Measurements from ENCODE around the gene CHD9. TPM values are rescaled to one million over a fixed set of nuclear protein-coding genes. Genes with fewer than 3 reads are reported as not detected.

Gene CHD9
- total RNA-seq, 1 experiment from 2014 or later, result 25.4 TPM

DNA sequence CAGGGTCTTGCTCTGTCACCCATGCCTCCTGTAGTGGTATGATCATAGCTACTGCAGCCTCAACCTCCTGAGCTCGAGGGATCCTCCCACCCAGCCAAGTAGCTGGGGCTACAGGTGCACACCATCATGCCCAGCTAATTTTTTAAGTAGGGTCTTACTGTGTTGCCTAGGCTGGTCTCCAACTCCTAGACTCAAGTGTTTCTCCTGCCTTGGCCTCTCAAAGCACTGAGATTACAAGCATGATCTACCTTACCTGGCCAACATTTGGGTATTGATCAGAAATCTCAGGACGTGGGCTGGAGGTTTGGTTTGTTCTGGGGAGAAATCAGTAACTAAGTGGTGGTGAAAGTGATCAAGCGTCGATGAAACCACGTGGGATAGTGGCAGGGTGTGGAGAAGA, 4.1 kb downstream of the CHD9 start:
- no peak for ATAC-seq
- TF ChIP-seq, protein P1, sequence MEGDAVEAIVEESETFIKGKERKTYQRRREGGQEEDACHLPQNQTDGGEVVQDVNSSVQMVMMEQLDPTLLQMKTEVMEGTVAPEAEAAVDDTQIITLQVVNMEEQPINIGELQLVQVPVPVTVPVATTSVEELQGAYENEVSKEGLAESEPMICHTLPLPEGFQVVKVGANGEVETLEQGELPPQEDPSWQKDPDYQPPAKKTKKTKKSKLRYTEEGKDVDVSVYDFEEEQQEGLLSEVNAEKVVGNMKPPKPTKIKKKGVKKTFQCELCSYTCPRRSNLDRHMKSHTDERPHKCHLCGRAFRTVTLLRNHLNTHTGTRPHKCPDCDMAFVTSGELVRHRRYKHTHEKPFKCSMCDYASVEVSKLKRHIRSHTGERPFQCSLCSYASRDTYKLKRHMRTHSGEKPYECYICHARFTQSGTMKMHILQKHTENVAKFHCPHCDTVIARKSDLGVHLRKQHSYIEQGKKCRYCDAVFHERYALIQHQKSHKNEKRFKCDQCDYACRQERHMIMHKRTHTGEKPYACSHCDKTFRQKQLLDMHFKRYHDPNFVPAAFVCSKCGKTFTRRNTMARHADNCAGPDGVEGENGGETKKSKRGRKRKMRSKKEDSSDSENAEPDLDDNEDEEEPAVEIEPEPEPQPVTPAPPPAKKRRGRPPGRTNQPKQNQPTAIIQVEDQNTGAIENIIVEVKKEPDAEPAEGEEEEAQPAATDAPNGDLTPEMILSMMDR (IDR thresholded peaks at IDR 0.05), result no peak
- no peak for TF ChIP-seq SIN3A (IDR thresholded peaks at IDR 0.05; ENCODE audit: borderline replicate concordance, insufficient read depth, low read depth, low read length)
- TF ChIP-seq TCF7L2 (IDR thresholded peaks at IDR 0.05; ENCODE audit: low read depth, low read length), result no peak
- TF ChIP-seq, protein P2, sequence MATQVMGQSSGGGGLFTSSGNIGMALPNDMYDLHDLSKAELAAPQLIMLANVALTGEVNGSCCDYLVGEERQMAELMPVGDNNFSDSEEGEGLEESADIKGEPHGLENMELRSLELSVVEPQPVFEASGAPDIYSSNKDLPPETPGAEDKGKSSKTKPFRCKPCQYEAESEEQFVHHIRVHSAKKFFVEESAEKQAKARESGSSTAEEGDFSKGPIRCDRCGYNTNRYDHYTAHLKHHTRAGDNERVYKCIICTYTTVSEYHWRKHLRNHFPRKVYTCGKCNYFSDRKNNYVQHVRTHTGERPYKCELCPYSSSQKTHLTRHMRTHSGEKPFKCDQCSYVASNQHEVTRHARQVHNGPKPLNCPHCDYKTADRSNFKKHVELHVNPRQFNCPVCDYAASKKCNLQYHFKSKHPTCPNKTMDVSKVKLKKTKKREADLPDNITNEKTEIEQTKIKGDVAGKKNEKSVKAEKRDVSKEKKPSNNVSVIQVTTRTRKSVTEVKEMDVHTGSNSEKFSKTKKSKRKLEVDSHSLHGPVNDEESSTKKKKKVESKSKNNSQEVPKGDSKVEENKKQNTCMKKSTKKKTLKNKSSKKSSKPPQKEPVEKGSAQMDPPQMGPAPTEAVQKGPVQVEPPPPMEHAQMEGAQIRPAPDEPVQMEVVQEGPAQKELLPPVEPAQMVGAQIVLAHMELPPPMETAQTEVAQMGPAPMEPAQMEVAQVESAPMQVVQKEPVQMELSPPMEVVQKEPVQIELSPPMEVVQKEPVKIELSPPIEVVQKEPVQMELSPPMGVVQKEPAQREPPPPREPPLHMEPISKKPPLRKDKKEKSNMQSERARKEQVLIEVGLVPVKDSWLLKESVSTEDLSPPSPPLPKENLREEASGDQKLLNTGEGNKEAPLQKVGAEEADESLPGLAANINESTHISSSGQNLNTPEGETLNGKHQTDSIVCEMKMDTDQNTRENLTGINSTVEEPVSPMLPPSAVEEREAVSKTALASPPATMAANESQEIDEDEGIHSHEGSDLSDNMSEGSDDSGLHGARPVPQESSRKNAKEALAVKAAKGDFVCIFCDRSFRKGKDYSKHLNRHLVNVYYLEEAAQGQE (IDR thresholded peaks at IDR 0.05; ENCODE audit: insufficient read depth in 1 of 2, low read depth in 2 of 2, low read length in 1 of 2), result no peak
- TF ChIP-seq POLR2AphosphoS5 (IDR thresholded peaks at IDR 0.05; ENCODE audit: low read depth, low read length), result no peak
- no peak for DNase-seq (ENCODE audit: low read depth, low spot score)
- CTCF ChIA-PET, result no interaction called here
- Histone ChIP-seq H3K4me1 (ENCODE audit: control insufficient read depth, insufficient read depth, low read length) (peaks cover 7% of the 10 kb centered on the region; the same call in 1 of the 2 replicates), H3K36me3 (ENCODE audit: control insufficient read depth, insufficient read depth, low read length) (no peaks in the 10 kb centered on the region), H3K27ac (ENCODE audit: low read length) (no peak overlapping the region), H3K9me3 (ENCODE audit: control insufficient read depth, insufficient read depth, low read depth, low read length) (no peaks in the 10 kb centered on the region), H3K4me3 (ENCODE audit: low read depth in 2 of 2, low read length in 2 of 2) (no peak overlapping the region), H3K27me3 (ENCODE audit: control insufficient read depth, insufficient read depth, low read length) (no peaks in the 10 kb centered on the region)
- POLR2A ChIA-PET, result no interaction called here
- no TSS peak for BruUV-seq (replicated peaks)
- in situ Hi-C loops (cut with HindIII; ENCODE audit: low pct_unique_long_range_greater_than_20kb, low sequenced_read_pairs), result no loop called here
- intact Hi-C loops (cut with micrococcal nuclease; ENCODE audit: unreplicated experiment), result loop anchor here (10.0 kb wide), 2 partner anchors 76 to 226 kb away; no protein-coding TSS in a partner anchor

DNA sequence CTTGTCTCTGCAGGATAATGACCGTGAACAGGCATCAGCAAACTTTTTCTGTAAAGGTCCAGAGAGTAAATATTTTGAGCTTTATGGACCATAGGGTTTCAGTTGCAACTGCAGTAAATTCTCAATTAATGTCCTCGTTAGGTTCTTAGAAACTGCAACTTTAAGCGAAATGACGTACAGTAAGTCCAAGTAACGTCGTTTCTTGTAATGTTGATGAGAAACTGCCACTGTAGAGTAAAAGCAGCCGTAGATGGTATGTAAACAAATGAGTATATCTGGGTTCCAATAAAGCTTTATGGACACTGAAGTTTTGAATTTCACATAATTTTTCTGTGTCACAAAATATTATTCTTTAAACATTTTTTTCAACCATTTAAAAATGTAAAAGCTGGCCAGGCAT, 4.9 kb downstream of the CHD9 start:
- H3K9me3 ChIP-seq (ENCODE audit: control insufficient read depth, insufficient read depth, low read depth, low read length), result no peaks in the 10 kb centered on the region
- H3K36me3 ChIP-seq (ENCODE audit: control insufficient read depth, insufficient read depth, low read length), result no peaks in the 10 kb centered on the region
- no TSS peak for BruUV-seq (replicated peaks)
- H3K27ac ChIP-seq (ENCODE audit: low read length), result no peak overlapping the region
- intact Hi-C loops (cut with micrococcal nuclease; ENCODE audit: unreplicated experiment), result loop anchor here (10.0 kb wide), 2 partner anchors 75 to 225 kb away; no protein-coding TSS in a partner anchor
- in situ Hi-C loops (cut with HindIII; ENCODE audit: low pct_unique_long_range_greater_than_20kb, low sequenced_read_pairs), result no loop called here
- TF ChIP-seq POLR2AphosphoS5 (IDR thresholded peaks at IDR 0.05; ENCODE audit: low read depth, low read length) (no peak), SIN3A (IDR thresholded peaks at IDR 0.05; ENCODE audit: borderline replicate concordance, insufficient read depth, low read depth, low read length) (no peak), TCF7L2 (IDR thresholded peaks at IDR 0.05; ENCODE audit: low read depth, low read length) (no peak)
- TF ChIP-seq, protein P2 (IDR thresholded peaks at IDR 0.05; ENCODE audit: insufficient read depth in 1 of 2, low read depth in 2 of 2, low read length in 1 of 2), result no peak
- TF ChIP-seq, protein P1 (IDR thresholded peaks at IDR 0.05), result no peak
- ATAC-seq (no peak), DNase-seq (ENCODE audit: low read depth, low spot score) (no peak)
- H3K4me3 ChIP-seq (ENCODE audit: low read depth in 2 of 2, low read length in 2 of 2), result no peak overlapping the region
- POLR2A ChIA-PET, result no interaction called here
- peaks cover 7% of the 10 kb centered on the region; the same call in 1 of the 2 replicates for H3K4me1 ChIP-seq (ENCODE audit: control insufficient read depth, insufficient read depth, low read length)
- CTCF ChIA-PET, result no interaction called here
- no peaks in the 10 kb centered on the region for H3K27me3 ChIP-seq (ENCODE audit: control insufficient read depth, insufficient read depth, low read length)
